Activated CD8-positive, alpha-beta memory T cell treated with anti-CD3 and anti-CD28 coated beads for 24 hours (primary cell): ENCODE measurements around the gene HK1.
A peak's percentile ranks its signal among the peaks of the same experiment; 100 is the strongest.

ENCODE experiments used
- DNase-seq: peaks from one replicate; pipeline ENCODE4 v3.0.0-alpha.2; 2020

The HK1 gene

DNA sequence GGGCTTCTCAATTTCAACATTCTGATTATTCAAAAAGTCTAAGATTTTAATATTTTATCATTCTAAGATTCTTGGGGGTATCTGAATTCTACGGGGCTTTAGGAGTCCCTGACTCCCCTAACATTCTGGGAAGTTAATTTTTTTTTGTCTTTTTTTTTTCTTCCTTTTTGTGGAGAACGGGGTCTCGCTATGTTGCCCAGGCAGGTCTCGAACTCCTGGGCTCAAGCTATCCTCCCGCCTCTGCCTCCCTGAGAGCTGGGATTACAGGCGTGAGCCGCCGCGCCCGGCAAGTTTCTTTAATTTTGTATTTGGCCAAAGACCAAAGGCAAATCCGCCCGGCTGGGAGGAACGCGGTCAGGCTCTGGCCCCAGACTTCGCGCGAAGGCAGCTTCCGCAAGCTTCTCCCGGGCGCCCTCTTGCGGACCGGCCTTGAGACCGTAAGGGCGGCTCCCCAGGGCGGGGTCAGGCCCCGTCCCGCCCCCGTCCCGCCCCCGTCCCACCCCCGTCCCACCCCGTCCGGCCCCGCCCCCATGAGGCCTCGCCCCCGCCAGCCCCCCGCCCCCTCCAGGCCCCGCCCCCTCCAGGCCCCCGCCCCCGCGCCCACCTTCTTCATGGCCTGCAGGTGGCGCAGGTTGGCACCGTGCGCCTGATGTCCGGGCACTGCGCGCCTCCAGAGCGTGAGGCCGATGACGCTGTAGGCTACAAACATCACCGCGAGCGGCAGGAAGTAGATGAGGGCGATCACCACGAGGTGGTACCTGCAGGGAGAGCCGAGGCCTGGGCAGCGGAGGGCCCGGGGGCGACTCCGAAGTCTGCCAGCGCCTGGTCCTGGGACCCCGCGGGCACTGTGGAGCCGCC, 130.3 kb downstream of the HK1 start:
- peak; percentile 96 for DNase-seq

DNA sequence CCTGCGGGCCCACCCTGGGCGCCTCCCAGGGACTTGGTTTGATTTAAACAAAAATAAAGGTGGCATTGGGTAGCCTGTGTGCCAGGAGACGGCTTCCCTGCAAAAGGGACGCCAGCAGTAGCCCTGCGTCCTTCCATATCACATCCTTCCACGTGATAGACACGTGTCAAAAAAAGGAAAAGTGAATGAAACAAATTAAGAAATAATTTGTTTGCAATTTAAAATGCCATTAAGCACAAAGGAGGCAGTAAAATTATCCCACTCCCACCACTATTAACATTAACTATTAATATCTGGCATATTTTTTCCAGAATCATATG, 130.8 kb downstream of the HK1 start:
- no peak for DNase-seq

DNA sequence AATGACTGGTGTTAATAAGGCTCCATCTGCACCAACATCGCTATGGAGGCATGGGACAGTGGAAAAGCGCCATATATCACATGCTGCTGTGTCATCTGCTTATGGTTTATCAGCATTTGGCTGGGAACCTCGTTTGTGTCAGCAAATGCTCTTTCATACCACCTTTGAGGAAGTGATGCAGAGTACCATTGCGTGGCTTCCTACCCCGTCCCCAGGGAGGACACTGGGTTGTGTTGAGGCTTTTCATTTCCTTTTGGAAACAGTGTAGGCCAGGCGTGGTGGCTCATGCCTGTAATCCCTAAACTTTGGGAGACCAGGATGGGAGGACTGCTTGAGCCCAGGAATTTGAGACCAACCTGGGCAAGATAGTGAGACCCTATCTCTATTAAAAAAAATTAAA, 131.7 kb downstream of the HK1 start:
- DNase-seq: no peak

DNA sequence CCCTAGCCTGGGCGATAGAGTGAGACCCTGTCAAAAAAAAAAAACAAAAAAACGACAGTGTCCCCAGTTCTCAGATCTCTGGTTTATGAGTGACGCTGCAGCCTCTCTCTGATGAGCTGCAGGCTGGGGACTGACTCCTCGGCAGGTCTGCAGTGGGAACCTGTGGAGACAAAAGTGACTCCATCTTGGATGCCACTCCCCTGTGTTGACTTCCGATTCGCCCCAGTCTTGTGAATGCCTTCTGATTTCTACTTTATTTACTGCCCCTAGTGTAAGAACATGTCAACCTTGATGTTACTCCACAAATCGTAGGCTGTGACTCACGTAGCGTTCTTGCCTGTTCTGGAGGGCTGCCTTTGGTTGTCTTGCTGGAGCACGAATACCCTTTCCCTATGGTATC, 132.2 kb downstream of the HK1 start:
- no peak for DNase-seq

DNA sequence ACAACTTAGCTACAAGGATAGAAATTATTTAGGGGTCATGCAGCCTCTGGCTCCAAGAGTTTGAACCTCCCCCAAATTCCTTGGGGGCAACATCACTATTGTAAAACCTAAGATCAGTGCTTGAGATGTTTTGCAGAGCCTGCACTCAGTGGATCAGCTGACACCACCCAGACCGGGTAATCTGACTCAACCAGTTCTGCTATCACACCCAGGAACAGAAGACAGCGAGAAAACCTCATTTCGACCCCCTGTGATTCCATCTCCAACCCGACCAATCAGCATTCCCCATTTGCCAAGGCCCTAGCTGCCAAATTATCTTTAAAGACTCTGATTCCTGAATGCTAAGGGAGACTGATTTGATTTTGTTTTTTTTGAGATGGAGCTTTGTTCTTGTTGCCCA, 133.2 kb downstream of the HK1 start:
- no peak for DNase-seq

DNA sequence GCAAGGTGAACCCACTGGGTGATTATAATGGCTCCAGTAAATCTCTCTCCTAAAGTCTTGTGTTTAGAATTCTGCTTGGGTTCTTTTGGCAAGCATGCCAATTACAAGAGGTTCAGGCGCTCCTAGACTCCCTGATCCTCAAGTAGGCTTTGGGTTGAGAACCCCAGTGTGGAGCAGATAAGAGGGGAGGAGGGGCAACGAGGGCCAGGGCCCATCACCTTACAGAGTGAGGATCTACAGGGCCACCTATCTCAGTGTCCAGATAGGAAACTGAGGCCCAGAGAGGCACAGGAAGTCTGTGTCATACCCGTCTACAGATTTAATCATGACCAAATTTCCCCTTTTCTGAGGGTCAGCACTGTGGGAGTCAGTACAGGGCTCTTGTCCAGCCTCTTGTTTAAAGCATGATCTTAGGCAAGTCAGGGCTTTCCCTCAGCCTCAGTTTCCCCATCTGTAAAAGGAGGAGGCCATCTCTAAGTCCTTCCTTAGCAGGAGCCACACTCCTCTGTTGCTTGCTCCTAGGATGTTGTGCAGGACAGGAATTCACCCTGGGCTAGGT, 134.0 kb downstream of the HK1 start:
- DNase-seq: no peak

DNA sequence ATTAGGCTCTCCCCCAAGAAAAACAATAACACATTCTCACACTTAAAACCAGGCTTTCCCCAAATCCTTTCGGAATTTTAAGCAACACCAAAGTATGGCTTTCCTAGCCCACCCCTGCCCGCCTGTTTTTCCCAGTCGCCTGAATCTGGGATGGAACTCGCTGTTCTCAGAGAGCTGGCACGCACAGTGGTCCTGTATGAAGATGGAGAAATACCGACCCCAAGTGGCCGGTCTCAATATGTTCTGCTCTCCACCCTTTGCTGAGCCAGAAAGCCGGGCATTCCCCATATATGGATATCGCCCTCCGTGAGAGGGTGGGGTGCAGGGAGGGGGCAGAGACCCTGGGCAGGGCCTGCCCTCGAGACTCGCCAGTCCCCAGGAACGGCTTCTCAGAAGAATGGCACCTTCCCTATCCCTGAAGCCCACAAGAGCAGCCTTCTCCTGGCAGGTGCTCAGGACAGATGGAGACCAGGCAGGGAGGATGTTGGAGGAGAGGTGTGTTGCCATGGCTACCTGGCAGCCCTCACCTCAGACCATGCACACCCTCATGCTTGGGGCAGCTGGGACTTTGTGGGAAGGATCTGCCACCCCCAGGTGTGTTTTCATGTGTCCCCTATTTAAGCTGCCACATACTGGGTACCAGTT, 135.0 kb downstream of the HK1 start:
- peak; percentile 72 for DNase-seq

DNA sequence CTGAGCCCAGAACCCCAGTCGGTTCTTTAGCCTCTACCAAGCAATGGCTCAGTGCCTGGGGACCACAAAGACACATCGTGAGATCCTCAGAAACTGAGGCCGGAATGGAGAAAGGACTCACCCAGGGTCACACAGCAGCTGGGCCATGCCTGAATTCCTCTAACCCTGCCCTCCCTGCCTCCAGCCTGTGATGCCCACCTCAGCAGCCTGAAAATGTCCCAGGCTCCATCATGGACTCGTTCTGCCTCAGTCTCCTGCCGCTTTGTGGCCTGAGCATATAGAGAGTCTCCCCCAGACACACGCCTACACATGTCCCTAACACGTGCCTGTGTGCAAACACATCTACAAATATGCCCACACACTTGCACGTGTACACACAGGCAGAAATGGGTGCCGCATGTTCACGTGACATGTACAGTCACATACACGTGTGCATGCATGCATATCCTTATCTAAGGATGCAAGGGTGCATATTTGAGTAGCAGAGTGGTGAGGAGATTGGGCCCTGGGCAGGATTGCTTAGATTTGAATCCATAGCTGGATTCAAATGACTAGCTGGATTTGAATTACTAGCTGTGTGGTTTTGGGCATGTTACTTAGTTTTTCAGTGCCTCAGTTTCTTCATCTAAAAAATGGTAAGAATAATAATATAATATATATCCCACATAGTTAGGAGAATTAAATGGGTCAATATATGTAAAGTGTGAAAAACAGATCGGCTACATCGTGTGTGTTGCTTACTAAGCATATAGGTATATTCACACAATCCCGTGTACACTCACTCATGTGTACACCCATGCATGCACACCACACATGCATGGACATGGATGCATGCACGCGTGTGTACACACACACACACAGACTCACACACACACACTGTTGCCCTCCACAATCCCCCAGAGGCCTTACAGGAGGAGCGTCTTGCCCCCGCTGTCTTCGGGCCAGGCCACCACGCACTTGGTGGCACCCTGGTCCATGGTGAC, 136.0 kb downstream of the HK1 start:
- DNase-seq: no peak

DNA sequence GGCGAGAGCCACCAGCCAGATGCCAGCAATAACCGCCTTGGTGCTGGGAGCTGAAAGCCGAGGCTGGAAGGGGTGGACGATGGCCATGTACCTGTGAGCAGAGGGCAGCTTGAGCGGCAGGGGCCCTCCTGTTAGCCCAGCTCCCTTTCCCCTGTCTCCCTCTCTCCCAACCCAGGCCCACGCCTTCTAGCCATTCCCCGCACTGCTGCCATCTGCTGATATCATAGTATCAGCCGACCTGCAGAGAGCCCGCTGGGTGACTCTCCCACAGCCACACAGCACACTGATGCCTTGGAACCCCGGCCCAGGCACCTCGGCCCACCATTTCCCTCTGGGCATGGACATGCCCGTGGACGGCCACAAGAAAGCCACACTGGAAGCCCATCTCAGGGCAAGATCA, 136.8 kb downstream of the HK1 start:
- no peak for DNase-seq

DNA sequence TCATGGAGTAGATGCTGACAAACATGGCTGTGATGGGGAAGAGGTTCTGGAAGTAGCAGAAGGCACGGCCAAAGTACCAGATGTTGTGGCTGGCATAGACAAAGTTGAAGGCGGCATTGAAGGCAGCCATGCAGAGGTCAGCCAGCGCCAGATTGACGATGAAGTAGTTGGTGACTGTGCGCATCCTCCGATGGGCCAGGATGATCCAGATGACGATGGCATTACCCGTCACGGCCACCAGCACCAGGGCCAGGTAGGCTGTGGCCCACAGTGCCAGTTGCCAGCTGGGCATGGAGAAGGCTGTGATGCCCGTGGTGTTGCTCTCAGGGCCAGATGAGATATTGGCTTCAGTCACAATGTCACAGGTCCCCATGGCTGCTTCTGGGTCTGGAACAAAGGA, 137.7 kb downstream of the HK1 start:
- DNase-seq: no peak

DNA sequence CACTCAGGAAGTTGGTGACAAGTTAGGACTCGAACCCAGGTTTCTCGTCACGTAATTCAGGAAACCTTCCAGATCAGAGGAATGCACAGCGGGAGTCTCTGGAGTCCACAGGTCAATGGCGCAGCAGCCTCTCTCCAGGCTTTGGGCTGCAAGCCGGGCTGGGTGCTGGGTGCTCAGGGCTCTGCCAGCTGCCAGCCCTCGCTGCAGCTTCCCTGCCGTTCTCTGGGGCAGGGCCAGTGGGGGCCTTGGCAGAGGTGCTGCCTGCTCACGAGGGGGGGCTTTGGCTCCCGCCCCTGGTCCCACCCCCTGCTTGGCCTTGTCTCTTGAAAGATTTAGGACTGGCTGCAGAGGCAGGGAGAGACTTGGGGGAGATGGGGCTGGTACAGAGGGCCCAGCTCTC, 138.4 kb downstream of the HK1 start, which contains the start of gene TACR2:
TSS of gene TACR2 (minus strand) at position 224 of the 400 bp plus-strand sequence. CDS start 595 bp downstream, outside the sequence.
- no peak for DNase-seq

DNA sequence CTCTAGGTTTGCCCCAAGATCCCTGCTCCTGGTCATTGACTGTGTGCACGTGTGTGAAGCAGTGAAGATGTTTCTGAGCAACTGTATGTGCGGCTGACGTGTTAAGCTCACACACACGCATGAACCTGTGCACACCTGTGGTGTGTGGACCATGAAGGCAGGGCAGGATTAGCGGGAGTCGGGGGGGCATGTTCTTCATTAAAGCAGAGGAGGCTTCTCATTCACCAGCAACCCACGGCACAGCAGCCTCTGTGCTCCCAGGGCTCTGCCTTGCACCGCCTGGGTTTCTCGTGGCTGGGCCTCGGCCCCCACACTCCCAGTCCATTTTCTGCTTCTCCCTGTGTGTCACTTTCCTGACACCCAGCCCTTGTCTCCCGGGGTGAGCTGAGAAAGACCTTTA, 139.2 kb downstream of the HK1 start:
- DNase-seq: no peak

DNA sequence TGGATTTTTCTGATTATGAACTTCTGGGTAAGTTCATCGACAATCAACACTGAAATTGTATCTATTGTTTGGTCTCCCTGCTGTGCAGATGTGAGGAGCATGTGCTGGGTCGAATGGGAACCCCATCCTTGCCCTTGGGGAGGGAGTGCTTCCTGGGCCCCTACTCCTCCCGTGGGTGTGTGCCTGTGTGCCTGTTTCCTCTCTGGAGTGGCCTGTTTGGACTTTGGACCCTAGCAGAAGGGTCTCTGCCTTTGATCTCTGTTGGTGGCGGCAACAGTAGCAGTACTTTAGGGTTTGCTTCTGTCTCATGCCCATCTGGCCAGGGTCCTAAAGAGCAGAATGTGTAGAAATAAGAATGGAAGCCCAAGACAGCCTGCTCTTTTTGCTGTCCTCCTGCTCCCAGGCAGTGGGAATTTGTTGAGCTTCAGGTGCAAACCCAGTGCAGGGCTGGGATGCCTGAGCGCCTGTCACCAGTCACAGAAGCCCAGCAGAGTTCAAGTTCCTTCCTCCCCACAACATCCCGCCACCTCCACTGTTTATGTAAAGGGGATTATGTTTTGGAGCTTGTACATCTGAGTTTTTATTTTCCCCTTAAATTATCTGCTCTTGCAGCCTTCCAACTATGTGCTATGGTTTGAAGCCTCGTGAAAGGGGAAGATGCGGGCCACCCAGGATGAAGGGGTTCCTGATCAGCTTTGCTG, 139.9 kb downstream of the HK1 start:
- no peak for DNase-seq

DNA sequence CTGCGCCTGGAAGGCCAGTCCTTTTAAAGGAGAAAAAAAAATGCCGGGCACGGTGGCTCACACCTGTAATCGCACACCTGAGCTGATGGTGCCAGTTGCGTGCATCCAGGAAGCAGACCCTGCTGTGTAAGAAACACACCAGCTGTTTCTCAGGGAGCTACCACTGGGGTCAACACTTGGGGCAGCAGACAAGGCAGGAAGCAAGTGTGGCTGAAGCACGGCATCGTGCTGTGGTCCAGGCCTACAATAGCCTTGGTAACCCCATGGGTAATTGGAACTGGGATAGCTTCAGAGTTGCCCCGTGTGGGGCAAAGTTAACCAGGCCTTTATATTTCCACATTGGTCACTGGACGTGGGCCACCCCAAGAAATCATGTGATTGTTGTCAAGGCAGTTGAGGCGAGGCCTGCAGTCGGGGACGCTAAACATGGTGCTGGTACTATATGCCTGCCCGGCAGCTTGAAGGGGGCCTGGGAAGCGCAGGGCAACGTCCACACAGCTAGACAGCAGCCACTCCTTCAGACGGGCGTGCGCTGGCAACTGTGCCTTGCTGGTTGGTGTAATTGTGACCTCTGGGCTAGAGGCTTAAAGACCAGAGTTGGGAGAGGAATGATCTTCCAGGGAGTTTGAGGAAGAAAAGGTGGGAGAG, 140.9 kb downstream of the HK1 start:
- no peak for DNase-seq

DNA sequence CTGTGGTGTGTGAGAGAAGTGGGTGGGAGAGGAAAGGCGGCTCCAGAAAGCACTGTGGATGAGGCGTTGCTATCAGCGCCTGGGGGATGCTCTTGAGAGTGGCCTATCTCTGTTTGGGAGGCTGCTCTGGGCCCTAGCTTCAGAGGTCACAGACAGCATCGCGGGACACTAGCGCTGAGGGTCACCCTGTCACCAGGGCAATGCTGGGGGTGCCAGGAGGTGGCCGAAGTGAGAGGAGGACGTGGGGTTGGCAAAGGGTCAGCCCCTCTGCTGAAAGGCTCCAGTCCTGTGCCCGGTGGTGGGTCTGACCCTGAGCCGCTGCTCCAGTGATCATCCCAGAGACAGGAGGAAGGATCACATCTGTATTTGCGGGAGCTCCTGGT, 141.4 kb downstream of the HK1 start:
- no peak for DNase-seq

DNA sequence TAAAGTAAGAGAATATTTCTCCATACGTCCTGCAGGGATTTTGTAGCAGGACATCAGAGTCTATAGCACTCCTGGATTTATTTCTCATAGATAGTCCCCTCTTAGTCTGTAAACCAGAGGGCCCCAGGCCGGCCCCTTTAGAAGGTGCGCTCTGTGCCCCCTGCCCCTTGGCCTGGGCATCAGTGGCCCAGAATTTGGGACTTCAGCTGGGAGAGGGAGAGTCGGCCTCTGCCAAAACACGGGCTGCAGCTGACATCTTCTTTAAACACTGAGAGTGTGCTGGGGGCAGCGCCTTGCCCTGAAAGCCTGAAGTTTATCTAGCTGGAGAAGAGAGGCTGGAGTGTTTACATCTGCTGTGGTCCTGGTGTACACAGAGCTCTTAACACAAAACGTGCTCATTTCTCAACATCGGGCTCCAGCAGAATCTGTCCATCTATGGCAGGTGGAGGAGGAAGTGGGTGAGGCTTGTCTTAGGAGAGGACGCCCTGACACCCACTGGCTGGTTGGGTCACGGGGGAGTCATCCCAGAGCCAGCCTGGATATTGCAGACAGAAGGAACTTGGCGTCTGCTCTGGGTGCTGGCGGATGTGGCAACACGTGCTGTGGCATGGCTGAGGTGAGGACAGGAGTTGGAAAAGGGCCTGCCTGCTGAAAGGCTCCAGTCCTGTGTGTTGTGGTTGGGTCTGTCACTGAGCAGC, 143.5 kb downstream of the HK1 start:
- no peak for DNase-seq

DNA sequence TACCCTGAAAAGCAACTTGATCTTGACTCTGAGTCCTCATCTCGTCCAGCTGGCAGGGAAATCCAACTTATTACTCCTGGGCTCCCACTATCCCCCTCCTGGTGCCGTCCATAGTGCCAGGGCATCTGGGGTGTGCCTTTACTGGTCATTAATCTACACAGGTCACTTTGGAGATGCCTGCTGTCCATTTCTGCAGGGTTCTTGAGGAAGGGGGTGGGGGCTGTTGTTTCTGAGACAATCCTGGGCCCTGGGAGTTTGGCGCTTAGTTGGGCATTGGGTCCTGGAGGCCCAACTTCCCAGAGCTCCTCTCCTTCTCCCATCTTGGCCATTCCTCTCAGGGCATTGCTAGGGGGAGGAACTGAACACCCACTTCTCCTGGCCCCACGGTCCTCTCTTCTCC, 144.4 kb downstream of the HK1 start:
- DNase-seq: no peak

DNA sequence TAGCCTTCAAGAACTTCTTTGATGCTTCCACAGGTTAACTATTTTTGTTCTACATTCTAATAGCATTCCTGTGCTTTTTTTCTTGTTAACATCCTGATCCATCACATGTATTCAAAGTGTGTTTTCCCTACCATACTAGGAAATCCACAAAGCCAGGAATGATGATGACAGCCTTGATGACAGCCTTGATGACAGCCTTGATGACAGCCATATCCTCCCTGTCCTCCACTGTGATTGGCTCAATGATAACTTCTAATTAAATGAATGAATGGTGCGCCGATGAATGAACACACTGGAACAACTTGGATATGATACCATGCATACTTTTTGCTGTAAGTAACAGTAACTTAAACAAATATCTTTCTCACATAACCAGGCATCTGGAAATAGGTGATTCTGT, 146.7 kb downstream of the HK1 start:
- DNase-seq: no peak

DNA sequence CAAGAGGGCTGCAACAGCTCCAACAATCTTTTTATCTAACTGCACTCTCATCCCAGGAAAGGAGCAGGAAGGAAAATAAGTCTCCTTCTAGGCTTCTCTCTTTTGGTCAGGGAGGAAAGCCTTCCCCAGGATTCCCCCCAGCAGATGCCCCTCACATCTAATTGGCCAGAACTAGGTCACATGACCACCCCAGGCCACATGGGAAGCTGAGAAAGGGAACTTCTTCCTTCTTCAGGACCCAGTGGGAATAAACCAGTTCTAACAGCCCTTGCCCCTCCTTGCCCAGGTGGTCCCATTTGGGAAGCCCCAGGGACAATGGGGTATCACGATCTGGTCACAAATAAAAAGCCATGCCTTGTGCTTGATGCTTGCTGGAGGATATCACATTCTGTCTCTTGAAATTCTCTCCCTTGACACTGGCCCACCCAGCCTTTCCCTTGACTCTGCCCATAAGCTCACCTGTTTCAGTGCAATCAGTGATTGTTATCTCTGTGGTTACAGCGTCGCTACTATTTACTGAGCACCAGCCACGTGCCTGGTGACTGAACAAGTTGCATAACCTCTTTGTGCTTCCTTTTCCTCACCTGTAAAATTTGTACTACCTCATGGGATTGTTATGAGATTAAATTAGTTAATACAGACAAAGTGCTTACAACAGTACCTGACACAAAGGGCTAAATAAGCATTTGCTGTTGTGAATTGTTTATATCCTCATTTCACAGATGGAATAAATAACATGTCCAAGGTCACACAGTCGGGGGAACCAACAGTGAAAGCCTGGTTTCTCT, 147.4 kb downstream of the HK1 start:
- no peak for DNase-seq

DNA sequence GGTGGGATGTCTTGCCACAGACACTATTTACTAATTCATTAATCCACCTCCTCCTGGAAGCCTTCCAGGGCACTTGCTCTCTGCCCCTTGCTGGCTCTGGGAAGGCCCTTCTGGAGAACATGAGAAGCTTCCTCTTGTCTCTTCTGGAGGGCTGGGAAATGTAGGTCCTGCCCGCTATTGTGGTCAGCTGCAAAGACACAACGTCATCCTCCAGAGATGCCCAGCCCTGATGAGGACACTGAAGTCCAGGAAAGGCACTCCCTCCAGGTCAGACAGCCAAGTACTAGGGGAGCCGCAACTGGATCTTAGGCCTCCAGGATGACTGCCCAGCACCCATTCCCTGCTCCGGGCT, 148.1 kb downstream of the HK1 start:
- no peak for DNase-seq

DNA sequence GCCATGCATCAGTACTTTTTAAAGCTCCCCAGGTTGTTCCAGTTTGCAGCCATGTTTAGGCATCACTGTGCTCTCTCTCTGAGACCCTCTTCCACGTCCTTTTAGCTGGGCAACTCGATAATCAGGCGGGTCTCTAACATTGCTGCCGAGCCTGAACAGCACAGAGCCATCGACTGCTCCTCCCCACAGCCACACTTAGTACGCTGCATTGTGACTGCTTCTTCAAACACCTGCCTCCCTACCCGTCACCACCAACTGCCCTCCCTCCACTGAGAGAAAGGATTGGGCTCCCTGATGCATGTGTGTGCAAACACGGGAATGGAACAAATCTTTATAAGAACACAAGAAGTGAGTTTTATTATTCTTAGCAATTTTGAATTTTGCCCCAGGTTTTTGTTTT, 149.9 kb downstream of the HK1 start:
- no peak for DNase-seq
